CD4-positive, alpha-beta T cell treated with Interleukin-21 for 1 hour (primary cell): ENCODE results near the gene OSBP.
"Not testable (repeated sequence)": the region's sequence is repeated elsewhere in the genome, so short reads cannot be mapped to it uniquely, and the experiment has no call there.

ENCODE experiments used
- DNase-seq: peaks from one replicate; pipeline ENCODE4 v3.0.0-alpha.2; 2020

OSBP gene

DNA sequence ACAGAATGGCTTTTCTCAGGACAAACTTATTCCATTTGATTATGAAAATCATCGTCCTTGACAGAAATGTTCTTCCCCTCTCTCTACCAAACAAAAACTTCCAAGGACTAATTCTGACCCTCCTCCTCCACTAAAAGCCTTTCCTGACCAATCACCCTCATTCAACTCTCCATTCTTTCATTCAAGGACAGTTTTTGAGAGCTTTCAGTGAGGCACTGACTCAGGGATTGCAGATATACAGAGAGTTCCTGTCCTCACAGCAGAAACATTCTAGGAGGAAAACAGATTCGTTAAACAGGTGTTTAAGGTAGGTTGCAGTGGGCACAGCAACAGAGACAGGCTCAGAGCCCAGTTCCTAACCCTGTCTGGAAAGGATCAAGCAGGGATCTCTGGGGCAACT, 62.7 kb downstream of the OSBP start:
- no peak for DNase-seq

DNA sequence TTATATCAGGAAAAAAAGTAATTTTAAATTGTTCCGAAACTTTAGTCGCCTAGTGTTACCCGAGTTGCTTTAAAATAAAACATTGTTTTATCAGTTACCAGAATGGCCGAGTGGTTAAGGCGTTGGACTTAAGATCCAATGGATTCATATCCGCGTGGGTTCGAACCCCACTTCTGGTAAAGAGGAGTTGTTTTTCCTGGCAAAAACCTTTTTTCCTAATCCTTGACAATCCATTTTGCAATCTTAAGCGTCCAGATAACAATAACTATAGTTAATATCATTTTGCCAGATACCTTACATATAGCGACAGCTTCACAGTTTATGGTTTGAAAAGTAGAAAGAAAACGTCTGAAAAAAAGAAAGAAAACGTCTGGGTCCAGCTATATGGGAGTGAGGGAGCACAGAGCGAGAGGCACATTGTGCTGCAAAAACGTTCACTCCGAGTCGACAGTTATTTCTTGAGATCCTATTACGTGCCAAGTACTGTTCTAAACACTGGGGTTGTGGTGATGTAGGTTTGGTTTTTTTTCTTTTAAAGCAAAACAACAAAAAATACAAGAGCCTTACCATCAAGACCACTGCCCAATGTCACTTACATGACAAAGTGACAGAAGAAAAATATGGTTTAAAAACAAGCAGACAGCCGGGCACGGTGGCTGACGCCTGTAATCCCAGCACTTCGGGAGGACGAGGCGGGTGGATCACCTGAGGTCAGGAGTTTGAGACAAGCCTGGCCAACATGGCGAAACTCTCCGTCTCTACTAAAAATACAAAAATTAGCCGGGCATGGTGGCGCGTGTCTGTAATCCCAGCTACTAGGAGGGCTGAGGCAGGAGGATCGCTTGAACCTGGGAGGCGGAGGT, 63.7 kb downstream of the OSBP start:
- DNase-seq: peak; percentile 34

DNA sequence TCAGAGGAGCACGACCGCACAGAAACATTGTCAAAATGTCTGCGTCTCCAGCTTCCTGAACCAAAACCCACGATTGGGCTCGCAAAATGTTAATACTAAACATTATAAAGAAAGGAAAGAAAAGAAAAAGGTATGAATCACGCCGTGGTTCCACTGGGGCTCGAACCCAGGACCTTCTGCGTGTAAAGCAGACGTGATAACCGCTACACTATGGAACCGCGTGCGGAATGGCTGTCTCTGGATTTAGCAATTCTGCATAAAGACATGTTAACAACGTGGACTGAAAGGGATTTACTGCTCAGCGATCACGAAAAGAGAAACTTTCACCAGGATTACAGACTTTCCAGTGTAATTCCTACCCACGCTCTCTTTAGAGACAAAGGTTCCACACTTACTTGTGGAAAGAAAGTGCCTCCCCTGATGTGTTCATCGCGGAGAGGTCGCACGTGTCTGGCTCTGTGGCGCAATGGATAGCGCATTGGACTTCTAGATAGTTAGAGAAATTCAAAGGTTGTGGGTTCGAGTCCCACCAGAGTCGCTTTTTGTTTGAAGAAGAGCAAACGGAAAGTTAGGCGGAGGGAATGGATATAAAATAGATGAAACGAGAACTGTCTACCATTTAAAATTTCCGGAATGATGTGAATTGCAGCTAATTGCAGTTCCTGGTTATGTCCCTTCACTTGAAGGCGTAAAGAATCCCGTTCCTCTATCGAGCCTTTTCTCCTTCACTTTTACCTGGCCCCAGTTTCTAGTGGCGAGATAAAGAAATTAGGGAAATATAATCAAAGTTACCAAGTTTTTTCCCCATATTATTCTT, 64.5 kb downstream of the OSBP start:
- DNase-seq: peak; percentile 87

DNA sequence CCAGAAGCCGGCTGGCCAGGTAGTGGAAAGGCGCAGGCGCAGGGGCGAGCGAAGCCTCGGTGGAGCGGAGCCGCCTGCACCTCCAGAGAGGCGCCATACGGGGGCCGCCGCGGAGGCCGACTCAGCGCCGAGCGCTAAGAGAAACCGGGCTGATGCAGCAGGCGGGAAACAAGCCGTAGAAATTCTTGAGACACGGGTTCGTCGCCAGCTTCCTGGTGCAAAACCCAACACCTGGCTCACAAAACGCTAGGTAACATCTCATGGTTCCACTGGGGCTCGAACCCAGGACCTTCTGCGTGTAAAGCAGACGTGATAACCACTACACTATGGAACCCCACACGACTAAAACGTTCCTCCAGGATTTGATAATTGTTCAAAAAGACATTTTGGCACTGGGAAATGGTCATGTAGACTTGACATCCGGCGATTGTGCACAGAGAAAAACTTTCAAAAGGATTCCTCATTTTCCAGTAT, 65.2 kb downstream of the OSBP start:
- peak; percentile 91 for DNase-seq

DNA sequence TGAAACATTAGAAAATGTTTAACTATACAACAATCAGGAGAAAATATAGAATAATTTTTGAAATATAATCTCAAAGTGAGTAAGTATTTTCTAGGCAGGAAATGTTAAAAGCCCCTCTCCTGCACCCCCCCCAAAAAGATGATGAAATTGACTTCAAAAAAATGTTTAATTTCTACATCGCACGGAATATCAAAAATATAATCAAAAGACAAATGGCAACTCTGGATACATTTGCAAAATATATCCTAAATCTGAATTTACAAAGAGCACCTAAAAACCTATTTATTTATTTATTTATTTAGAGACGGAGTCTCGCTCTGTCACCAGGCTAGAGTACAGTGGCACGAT, 67.3 kb downstream of the OSBP start:
- DNase-seq: no peak

DNA sequence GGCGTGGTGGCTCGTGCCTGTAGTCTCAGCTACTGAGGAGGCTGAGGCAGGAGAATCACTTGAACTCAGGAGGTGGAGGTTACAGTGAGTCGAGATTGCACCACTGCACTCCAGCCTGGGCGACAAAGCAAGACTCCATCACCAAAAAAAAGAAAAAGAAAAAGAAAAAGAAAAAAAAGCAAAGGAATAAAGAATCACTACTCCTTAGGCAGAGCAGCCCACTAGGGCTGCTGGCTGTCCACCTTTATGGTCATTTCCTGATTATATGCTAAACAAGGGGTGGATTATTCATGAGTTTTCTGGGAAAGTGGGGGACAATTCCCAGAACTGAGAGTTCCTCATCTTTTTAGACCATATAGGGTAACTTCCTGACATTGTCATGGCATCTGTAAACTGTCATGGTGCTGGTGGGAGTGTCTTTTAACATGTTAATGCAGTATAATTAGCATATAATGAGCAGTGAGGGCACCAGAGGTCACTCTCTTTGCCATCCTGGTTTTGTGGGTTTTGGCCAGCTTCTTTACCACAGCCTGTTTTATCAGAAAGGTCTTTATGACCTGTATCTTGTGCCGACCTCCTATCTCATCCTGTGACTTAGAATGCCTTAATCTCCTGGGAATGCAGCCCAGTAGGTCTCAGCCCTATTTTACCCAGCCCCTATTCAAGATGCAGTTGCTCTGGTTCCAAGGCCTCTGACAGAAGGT, 67.8 kb downstream of the OSBP start:
- DNase-seq: not testable (repeated sequence)

DNA sequence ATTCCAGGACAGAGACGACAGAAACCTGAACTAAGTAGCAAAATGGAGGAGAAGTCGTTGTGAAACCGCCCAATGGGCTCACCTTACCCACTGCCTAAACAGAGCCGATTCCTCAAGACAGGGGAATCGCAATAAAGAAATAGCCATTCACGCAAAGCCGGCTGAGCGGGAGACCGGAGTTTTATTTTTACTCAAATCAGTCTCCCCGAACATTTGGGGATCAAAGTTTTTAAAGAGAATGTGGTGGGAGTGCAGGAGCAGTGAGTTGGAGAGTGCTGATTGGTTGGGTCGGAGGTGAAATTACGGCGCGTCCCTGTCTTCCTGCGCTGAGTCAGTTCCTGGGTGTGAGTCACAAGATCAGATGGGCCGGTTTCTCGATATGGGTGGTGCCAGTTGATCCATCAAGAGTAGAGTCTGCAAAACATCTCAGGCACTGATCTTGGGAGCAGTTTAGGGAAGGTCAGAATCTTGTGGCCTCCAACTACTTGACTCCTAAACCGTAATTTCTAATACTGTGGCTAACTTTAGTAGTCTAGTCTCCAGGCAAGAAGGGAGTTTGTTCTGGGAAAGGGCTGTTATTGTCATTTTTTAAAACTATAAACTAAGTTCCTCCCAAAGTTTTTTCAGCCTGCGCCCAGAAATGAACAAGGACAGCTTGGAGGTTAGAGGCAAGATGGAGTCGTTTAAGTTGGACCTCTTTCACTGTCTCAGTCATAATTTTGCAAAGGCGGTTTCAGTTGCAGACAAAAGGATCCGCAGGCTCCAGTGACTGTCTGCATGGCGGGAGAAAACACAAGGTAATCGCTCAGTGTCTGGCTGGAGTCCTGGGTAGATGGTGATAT, 70.2 kb downstream of the OSBP start:
- DNase-seq: no peak

DNA sequence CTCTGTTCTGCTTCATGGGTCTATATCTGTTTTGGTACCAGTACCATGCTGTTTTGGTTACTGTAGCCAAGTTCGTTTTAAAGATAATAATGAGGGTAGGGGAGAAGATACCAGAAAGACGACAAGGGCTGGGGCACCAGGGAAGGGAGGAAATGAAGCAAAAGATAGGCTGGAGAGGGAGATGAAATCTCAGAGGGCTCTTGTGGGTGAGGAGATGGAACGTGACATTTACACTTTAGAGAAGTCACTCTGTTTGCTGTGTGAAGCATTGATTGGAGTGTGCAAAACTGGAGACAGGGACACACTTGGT, 70.8 kb downstream of the OSBP start:
- DNase-seq: no peak

DNA sequence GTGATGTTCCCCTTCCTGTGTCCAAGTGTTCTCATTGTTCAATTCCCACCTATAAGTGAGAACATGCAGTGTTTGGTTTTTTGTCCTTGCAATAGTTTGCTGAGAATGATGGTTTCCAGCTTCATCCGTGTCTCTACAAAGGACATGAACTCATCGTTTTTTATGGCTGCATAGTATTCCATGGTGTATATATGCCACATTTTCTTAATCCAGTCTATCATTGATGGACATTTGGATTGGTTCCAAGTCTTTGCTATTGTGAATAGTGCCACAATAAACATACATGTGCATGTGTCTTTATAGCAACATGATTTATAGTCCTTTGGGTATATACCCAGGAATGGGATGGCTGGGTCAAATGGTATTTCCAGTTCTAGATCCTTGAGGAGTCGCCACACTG, 71.9 kb downstream of the OSBP start:
- not testable (repeated sequence) for DNase-seq

DNA sequence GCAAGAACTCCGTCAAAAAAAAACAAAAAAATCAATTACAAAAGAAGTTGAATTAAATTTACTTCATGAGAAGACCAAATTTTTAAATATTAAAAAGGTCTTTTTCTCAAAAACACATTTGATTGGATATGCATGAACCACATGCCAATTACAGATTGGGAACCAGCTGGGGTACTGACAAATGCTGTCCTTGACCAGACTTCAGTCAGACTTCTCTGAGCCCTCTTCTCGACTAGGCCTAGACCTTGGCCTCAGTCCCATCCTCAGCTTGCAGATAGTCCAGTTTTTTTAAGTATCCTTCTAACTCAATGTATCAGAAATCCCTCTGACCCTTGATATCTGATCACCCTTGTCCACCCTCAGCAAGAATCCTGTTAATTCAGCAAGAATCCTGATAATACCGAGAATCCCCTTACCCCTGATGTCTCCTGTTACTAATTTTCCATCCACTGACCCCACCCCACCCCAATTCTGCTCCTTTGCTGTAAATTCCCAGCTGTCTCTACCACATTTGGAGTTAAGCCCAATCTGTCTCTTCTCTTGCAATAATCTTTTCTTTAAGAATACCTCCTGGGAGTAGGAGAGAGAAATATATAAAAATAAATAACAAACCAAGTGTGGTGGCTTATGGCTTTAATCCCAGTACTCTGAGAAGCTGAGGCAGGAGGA, 73.3 kb downstream of the OSBP start:
- DNase-seq: no peak

DNA sequence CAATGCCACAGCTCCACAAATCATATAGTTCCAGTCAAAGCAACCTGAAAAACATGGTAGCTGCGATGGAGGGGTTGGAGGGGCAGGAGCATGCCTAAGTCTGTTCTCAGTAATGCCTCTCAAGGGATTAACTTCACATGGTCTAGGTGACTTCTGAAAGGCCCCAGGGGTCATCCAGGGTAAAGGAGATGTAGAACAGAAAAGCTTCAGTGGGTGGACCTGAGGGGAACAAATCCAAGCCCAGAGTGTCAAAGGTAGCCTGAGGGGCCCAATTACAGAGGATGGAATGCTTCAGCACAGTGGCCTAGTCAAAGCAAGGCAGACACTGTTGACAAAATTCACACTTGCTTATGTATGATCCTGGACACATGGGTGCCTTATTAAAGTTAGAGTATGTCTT, 80.9 kb downstream of the OSBP start:
- DNase-seq: no peak

DNA sequence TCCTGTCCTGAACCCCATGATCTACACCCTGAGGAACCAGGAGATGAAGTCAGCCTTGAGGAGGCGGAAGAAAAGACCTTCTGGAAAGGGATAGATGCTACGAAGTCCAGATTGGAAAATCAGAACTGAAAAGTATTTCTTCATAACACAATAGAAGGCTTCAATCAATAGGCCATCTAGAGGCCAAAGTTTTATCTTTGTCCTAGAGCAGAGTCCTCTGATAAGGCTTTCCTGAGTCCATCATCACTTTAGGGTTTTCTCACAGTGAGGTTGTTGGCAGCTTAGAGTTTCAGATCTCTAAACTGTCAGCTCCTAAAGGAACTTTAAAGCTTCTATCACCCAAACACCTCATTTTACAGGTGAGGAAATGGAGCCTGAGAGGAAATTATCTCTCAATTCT, 83.0 kb downstream of the OSBP start:
- DNase-seq: no peak

DNA sequence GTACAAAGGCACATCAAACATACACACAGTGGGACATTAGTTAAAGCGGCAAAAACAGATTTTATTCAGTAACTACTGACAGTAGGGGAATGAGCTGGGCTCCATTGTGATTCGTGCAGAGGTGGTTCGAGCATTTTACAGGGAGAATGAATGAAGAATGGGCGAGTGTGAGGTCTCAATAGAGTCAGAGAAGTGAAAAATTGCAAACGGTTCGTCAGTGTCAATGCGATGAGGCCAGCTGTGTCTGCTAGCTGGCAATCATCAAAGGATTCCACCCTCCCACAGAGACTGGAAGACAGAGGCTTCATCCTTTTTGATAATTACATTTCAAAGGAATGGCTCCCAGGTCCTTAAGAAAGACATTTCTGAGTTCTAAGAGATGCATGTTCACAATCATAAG, 86.9 kb downstream of the OSBP start:
- no peak for DNase-seq
